OCI-LY7 (cell line): ENCODE measurements around the gene HERC6.

Experiments used
- EZH2phosphoT487 ChIP-seq: fragments of 200-600 bp; sonication (generic); IDR thresholded peaks from 2 replicates; pipeline ENCODE4 v1.6.1; 2018; ENCODE audit warnings: low read depth, borderline replicate concordance, mild to moderate bottlenecking, mixed run types, antibody characterized with exemption, low read length, moderate library complexity, mixed read lengths
- TF ChIP-seq, protein P1 (sequence below): fragments of 200-600 bp; sonication (generic); conservative IDR thresholded peaks from 2 replicates; pipeline ENCODE4 v1.5.1; 2014; ENCODE audit warnings: mild to moderate bottlenecking, antibody characterized with exemption, low read length, moderate library complexity, mixed read lengths

DNA sequence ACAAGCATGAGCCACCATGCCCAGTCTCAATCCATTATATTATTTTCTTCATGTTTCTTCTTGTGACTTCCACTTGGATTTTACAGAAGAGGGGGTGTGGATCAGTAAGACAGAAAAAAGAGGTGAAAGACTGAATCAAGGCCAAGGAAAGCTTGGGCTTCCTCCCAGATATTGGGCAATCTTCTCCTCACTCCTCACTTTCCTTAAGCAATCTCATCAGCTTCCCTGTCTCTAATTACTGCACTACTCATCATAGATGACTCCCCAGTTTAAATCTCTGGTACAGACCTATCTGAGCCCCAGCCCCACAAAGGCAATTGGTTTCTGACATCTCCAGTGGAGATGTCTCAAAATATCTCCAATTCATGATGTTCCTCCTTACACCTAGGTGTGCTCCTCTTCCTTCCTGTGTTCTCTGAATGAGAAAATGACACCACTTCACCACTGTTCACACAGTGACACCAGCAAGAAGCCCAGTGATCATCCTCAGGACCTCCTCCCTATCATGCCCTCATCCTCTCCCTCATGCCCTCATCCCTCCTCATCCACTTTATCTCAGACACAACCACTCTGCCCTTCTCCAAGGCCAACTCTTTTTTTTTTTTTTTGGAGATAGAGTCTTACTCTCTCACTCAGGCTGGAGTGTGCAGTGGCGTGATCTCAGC is 44.8 kb upstream of the HERC6 start:
- TF ChIP-seq, protein P1, sequence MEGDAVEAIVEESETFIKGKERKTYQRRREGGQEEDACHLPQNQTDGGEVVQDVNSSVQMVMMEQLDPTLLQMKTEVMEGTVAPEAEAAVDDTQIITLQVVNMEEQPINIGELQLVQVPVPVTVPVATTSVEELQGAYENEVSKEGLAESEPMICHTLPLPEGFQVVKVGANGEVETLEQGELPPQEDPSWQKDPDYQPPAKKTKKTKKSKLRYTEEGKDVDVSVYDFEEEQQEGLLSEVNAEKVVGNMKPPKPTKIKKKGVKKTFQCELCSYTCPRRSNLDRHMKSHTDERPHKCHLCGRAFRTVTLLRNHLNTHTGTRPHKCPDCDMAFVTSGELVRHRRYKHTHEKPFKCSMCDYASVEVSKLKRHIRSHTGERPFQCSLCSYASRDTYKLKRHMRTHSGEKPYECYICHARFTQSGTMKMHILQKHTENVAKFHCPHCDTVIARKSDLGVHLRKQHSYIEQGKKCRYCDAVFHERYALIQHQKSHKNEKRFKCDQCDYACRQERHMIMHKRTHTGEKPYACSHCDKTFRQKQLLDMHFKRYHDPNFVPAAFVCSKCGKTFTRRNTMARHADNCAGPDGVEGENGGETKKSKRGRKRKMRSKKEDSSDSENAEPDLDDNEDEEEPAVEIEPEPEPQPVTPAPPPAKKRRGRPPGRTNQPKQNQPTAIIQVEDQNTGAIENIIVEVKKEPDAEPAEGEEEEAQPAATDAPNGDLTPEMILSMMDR, result no peak
- TF ChIP-seq EZH2phosphoT487, result no peak
